LHCN-M2 (cell line): Measurements from ENCODE around the gene PGS1. TPM values are rescaled to one million over a fixed set of nuclear protein-coding genes. Genes with fewer than 3 reads are reported as not detected.

Experiments
- DNase-seq: peaks from one replicate; pipeline ENCODE4 v3.0.0-alpha.2; 2012; ENCODE audit warnings: low read depth
- total RNA-seq: library from RNA; depleted of rRNA; stranded (reverse); fragments of >200 nt; gene quantifications from 2 replicates; pipeline ENCODE4 v1.2.3, GENCODE V29; 2014; rRNA removed

PGS1 gene
- total RNA-seq, 1 experiment from 2014 or later, result 35.0 TPM

DNA sequence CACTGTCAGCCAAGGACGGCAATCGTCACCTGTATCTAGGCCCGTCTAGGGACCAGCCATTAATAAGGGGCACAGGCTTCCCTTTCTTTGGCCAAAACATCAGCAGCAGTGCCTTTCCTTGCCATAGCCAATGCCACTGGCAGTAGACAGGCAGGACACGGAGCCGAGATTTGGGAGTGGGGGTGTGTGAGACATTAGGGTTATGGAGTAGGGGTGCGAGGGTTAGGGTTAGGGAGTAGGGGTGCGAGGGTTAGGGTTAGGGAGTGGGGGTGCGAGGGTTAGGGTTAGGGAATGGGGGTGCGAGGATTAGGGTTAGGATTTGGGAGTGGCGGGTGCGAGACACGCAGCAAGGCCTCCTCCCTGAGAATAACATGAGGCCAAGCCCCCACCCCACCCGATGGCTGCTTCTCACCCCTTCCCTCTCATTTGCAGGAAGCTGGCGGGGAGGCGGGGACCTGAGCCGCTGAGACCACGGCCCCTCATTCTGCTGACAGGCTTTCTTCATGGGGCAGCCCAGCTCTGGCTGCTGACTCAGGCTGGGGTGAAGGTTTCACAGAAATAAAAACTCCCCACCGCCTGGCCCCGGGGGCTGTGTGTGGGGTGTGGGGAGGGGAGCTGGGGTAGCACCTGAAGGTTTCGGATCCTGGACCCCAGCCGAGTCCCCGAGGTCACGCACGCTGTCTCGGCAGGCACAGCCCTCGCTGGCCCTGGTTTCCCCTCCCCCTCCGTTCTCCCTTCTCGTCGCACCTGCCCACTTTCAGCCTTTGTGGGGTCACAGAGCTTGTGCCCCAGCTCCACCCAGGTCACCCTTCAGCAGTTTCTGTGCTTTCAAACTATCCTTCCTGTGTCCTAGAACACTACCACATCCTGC lies 93.8 kb downstream of the PGS1 start:
- DNase-seq, result no peak

DNA sequence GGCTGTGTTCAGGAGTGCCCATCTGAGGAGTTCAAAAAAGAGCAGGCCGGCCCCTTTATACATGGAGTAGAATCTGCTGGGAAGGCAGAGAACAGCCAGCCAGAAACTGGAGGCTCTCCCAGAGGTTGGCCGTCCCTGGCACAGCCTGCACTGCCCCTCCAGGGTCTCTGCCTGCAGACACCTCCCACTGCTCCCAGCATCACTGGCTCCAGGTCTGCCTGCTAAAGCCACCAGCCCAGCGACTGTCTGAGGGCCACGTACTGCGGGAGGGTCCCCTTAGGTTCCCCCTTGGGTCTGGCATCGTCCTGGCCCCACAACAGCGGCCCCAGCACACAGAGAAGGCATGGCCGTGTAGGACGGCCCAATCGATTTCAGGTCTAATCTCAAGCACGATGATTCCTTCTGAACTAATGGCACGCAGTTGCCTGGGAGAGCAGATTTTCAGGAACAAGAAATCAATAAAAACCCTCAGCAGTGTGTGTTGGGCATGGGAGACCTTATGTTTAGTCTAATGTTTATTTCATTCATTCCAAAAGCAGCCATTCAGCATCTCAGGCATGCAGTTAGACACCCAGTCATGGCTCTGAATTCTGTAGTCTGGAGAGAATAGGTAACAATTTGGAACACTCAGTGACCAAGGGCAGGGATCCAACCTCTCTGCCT lies 95.6 kb downstream of the PGS1 start:
- DNase-seq, result no peak

Other genes with a start within 250 kb of the PGS1 start
- gene TMC6, start 249.9 kb upstream of the PGS1 start, total RNA-seq, result 0.11 TPM in 1 of 2 replicates, not detected in the other
- not detected in 2 replicates for gene TMC8, start 247.9 kb upstream of the PGS1 start, total RNA-seq
- gene C17orf99, start 232.3 kb upstream of the PGS1 start, total RNA-seq, result not detected in 2 replicates
- gene SYNGR2, start 210.1 kb upstream of the PGS1 start, total RNA-seq, result 0.45 and 1.6 TPM in 2 replicates
- 179 and 198 TPM in 2 replicates for gene TK1, start 191.6 kb upstream of the PGS1 start, total RNA-seq
- 25.6 and 34.7 TPM in 2 replicates for gene AFMID, start 191.3 kb upstream of the PGS1 start, total RNA-seq
- 179 and 192 TPM in 2 replicates for gene BIRC5, start 164.4 kb upstream of the PGS1 start, total RNA-seq
- gene TMEM235, start 147.0 kb upstream of the PGS1 start, total RNA-seq, result not detected in 2 replicates
- 29.3 and 32.8 TPM in 2 replicates for gene SOCS3, start 18.6 kb upstream of the PGS1 start, total RNA-seq
- gene DNAH17, start 198.7 kb downstream of the PGS1 start, total RNA-seq, result not detected in 2 replicates